ENCODE results near the gene FASTK.

- no peak for TF ChIP-seq CTCF (IDR thresholded peaks at IDR 0.05)
- TF ChIP-seq POLR2A (IDR thresholded peaks at IDR 0.05) = no peak
These were observed 46.0 kb upstream of the FASTK start for GRCh38 chr7:151126491-151127137.

Measured in testis (tissue), 2 donors.